Panc1 (cell line): Measurements from ENCODE around the gene HNRNPA2B1. TPM values are rescaled to one million over a fixed set of nuclear protein-coding genes. Genes with fewer than 3 reads are reported as not detected.

Source experiments
- ATAC-seq: fragments of 200-7000 bp; cut with Tn5 transposase; 2 replicates; pipeline ENCODE4 v1.9.1; 2020; ENCODE audit warnings: mild to moderate bottlenecking, moderate library complexity
- BruUV-seq: library from RNA; stranded (reverse); fragments of 400-500 nt; replicated peaks from 2 replicates; lab custom pipeline; 2021; lab: Mats Ljungman, UMichigan
- CTCF ChIA-PET: fragments of 300-600 bp; sonication (Branson Sonifier 250); formaldehyde crosslinking; loops from one replicate; lab custom pipeline; 2022; ENCODE audit warnings: antibody characterized with exemption; lab: Charles Lee
- POLR2A ChIA-PET: fragments of 300-600 bp; sonication (Branson Sonifier 250); formaldehyde crosslinking; loops from one replicate; lab custom pipeline; 2022; ENCODE audit warnings: antibody characterized with exemption; lab: Charles Lee
- DNase-seq: peaks from one replicate; pipeline ENCODE4 v3.0.0-alpha.2; 2010; ENCODE audit warnings: low read depth, low spot score
- H3K27ac ChIP-seq: 2 replicates; pipeline ENCODE4 v1.5.1; 2011; ENCODE audit warnings: mild to moderate bottlenecking, low read length, inconsistent platforms
- H3K27me3 ChIP-seq: fragments of 200-500 bp; sonication (Bioruptor generic); 2 replicates; pipeline ENCODE4 v1.6.0; 2014; ENCODE audit warnings: low read length, inconsistent platforms; ENCODE audit not compliant: control insufficient read depth, insufficient read depth
- H3K36me3 ChIP-seq: fragments of 200-500 bp; sonication (Bioruptor generic); 2 replicates; pipeline ENCODE4 v1.5.1; 2014; ENCODE audit warnings: inconsistent platforms, mild to moderate bottlenecking, low read length, moderate library complexity; ENCODE audit not compliant: control insufficient read depth, insufficient read depth
- H3K4me1 ChIP-seq: 2 replicates; pipeline ENCODE4 v1.5.1; 2011; ENCODE audit warnings: inconsistent platforms, mild to moderate bottlenecking, low read length, moderate library complexity; ENCODE audit not compliant: control insufficient read depth, insufficient read depth
- H3K4me3 ChIP-seq, 2 experiments: 2 replicates each; pipeline ENCODE4 v1.5.1; 2011 to 2012; ENCODE audit warnings: low read depth in 2 of 2, low read length in 2 of 2, mild to moderate bottlenecking in 2 of 2, inconsistent platforms in 1 of 2, moderate library complexity in 1 of 2
- H3K9me3 ChIP-seq: fragments of 200-500 bp; sonication (Bioruptor generic); 2 replicates; pipeline ENCODE4 v1.5.1; 2014; ENCODE audit warnings: low read depth, mild to moderate bottlenecking, inconsistent platforms, low read length, moderate library complexity; ENCODE audit not compliant: control insufficient read depth, insufficient read depth
- POLR2AphosphoS5 ChIP-seq: IDR thresholded peaks from 2 replicates; pipeline ENCODE4 v1.6.1; 2012; ENCODE audit warnings: mild to moderate bottlenecking, low read depth, low read length, moderate library complexity
- REST ChIP-seq, 2 experiments: IDR thresholded peaks; 2 replicates each; pipeline ENCODE4 v1.6.1; 2011 to 2012; ENCODE audit warnings: low read depth in 2 of 2, control low read depth in 1 of 2, low read length in 1 of 2, mild to moderate bottlenecking in 1 of 2, moderate library complexity in 1 of 2; ENCODE audit not compliant: insufficient read depth in 1 of 2
- SIN3A ChIP-seq: IDR thresholded peaks from 2 replicates; pipeline ENCODE4 v1.6.1; 2012; ENCODE audit warnings: low read depth, mild to moderate bottlenecking, low read length, moderate library complexity, borderline replicate concordance; ENCODE audit not compliant: insufficient read depth
- TCF7L2 ChIP-seq: IDR thresholded peaks from 2 replicates; pipeline ENCODE4 v1.6.1; 2011; ENCODE audit warnings: mild to moderate bottlenecking, low read depth, low read length, inconsistent platforms
- in situ Hi-C: cut with HindIII; loops from 2 replicates; pipeline ENCODE4 v1.10.0; 2016; ENCODE audit warnings: low sequenced_read_pairs, low pct_unique_long_range_greater_than_20kb
- intact Hi-C: fragments of 100-400 bp; cut with micrococcal nuclease; formaldehyde crosslinking; loops from one replicate; pipeline ENCODE4 v1.10.0; 2022; ENCODE audit not compliant: unreplicated experiment
- total RNA-seq: library from RNA; stranded (reverse); gene quantifications from one replicate; pipeline ENCODE4 v1.2.1, GENCODE V29; 2021; ENCODE audit not compliant: unreplicated experiment
- TF ChIP-seq, protein P1 (sequence below): fragments of 450-650 bp; IDR thresholded peaks from 2 replicates; pipeline ENCODE4 v1.5.1; 2017; ENCODE audit warnings: mild to moderate bottlenecking

HNRNPA2B1 gene
- total RNA-seq, 1 experiment from 2014 or later: 819 TPM

DNA sequence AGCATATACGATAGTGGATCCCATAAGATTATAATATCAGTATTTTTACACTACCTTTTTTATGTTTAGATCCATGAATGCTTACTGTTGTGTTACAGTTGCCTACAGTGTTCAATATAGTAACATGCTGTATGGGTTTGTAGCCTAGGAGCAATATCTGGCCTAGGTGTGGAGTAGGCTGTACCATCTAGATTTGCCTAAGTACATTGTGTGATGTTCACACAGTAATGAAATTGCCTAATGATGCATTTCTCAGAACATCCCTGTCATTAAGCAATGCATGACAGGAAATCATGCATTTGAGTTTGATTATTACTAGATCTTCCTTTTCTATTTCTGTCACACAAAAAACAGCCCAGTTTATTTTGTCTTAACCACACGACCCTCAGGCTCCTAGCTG, 15.5 kb upstream of the HNRNPA2B1 start:
- in situ Hi-C loops (no loop called here), intact Hi-C loops (no loop called here)
- no peak for TF ChIP-seq SIN3A
- TF ChIP-seq, protein P1, sequence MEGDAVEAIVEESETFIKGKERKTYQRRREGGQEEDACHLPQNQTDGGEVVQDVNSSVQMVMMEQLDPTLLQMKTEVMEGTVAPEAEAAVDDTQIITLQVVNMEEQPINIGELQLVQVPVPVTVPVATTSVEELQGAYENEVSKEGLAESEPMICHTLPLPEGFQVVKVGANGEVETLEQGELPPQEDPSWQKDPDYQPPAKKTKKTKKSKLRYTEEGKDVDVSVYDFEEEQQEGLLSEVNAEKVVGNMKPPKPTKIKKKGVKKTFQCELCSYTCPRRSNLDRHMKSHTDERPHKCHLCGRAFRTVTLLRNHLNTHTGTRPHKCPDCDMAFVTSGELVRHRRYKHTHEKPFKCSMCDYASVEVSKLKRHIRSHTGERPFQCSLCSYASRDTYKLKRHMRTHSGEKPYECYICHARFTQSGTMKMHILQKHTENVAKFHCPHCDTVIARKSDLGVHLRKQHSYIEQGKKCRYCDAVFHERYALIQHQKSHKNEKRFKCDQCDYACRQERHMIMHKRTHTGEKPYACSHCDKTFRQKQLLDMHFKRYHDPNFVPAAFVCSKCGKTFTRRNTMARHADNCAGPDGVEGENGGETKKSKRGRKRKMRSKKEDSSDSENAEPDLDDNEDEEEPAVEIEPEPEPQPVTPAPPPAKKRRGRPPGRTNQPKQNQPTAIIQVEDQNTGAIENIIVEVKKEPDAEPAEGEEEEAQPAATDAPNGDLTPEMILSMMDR: no peak
- TF ChIP-seq POLR2AphosphoS5: no peak
- TF ChIP-seq REST (IDR thresholded peaks at IDR 0.05; ENCODE audit: insufficient read depth in 1 of 2, low read depth in 2 of 2, low read length in 1 of 2): no peak
- no peak for TF ChIP-seq TCF7L2
- ChIA-PET POLR2A (no interaction called here), CTCF (no interaction called here)
- no TSS peak for BruUV-seq
- Histone ChIP-seq H3K36me3 (peaks cover 19% of the 10 kb centered on the region), H3K4me1 (peaks cover 8% of the 10 kb centered on the region; the same call in 1 of the 2 replicates), H3K9me3 (no peaks in the 10 kb centered on the region), H3K4me3 (no peak overlapping the region), H3K27me3 (no peaks in the 10 kb centered on the region), H3K27ac (no peak overlapping the region)
- DNase-seq: no peak
- no peak for ATAC-seq

DNA sequence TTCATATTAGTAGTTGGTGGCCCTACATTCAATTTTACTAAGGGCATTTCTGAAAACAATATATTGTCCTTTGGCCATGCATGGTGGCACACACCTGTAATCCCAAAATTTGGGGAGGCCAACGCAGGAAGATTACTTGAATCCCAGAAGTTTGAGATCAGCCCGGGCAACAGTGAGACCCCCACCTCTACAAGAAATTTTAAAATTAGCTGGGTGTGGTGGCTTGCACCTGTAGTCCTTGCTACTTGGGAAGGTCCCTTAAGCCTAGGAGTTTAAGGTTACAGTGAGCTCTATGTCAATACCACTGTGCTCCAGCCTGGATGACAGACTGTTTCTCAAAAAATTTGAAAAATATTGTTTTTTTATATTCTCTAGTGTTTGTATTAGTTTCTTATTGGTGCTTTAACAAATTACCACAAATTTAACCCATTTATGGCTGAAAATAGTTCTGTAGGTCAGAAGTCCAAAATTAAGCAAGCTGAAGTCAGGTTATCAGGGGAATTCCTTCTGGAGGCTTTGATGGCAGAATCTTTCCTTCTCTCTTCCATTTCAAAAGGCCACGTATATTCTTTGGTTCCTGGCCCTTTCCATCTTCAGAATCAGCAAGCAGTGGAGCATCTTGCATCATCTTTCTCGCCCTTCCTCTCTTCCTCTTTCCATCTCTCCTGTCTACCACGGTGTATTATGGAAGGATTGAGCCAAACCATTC, 13.4 kb upstream of the HNRNPA2B1 start:
- ChIA-PET CTCF (interaction anchor here (0.5 kb wide), 1 partner anchor 135 kb away, joined by 3 read pairs; no protein-coding TSS in a partner anchor), POLR2A (interaction anchor here (0.5 kb wide), 1 partner anchor 39 kb away, joined by 7 read pairs; no protein-coding TSS in a partner anchor)
- DNase-seq (no peak), ATAC-seq (no peak)
- BruUV-seq: no TSS peak
- Histone ChIP-seq H3K4me1 (peaks cover 8% of the 10 kb centered on the region; the same call in 1 of the 2 replicates), H3K27me3 (no peaks in the 10 kb centered on the region), H3K9me3 (no peaks in the 10 kb centered on the region), H3K4me3 (no peak overlapping the region), H3K27ac (peak overlapping the region; percentile 49; the same call in 1 of the 2 replicates), H3K36me3 (peaks cover 39% of the 10 kb centered on the region)
- TF ChIP-seq POLR2AphosphoS5: peak; percentile 69
- TF ChIP-seq TCF7L2: no peak
- intact Hi-C loops: loop anchor here (5.0 kb wide), 1 partner anchor 73 kb away; no protein-coding TSS in a partner anchor
- in situ Hi-C loops: no loop called here
